Measurements from ENCODE around the gene STOML2. TPM values are rescaled to one million over a fixed set of nuclear protein-coding genes. Genes with fewer than 3 reads are reported as not detected.

Gene STOML2
- total RNA-seq, 1 donor: 193 TPM

DNA sequence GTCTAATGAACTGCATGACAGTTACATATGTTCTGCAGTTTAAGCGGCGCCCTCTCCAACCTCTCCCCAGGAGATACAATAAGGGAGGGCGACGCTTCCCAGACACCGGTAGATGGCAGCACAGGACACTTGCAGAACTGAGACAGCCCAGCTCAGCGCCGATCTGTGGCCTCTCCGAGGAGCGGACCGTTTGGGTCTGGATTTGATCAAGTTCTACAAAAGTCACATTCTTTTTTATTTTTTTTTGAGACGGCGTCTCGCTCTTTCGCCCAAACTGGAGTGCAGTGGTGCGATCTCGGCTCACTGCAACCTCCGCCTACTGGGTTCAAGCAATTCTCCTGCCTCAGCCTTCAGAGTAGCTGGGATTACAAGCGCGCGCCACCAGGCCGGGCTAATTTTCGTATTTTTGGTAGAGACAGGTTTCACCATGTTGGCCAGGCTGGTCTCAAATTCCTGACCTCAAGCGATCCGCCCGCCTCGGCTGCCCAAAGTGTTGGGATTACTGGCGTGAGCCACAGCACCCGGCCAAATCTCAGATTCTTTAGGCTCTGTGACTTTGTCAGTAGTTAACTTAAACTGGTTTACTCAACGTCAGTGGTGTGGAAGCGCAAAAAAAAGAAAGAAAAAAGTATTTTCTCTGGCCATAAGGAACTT is 14.1 kb upstream of the STOML2 start:
- peak; percentile 93 for DNase-seq (ENCODE audit: low read depth)
- H3K4me3 ChIP-seq (ENCODE audit: low read depth, low read length): peak overlapping the region; percentile 92
- TF ChIP-seq, protein P1, sequence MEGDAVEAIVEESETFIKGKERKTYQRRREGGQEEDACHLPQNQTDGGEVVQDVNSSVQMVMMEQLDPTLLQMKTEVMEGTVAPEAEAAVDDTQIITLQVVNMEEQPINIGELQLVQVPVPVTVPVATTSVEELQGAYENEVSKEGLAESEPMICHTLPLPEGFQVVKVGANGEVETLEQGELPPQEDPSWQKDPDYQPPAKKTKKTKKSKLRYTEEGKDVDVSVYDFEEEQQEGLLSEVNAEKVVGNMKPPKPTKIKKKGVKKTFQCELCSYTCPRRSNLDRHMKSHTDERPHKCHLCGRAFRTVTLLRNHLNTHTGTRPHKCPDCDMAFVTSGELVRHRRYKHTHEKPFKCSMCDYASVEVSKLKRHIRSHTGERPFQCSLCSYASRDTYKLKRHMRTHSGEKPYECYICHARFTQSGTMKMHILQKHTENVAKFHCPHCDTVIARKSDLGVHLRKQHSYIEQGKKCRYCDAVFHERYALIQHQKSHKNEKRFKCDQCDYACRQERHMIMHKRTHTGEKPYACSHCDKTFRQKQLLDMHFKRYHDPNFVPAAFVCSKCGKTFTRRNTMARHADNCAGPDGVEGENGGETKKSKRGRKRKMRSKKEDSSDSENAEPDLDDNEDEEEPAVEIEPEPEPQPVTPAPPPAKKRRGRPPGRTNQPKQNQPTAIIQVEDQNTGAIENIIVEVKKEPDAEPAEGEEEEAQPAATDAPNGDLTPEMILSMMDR (IDR thresholded peaks at IDR 0.05; ENCODE audit: insufficient read depth, low read depth, low read length): peak; percentile 97

DNA sequence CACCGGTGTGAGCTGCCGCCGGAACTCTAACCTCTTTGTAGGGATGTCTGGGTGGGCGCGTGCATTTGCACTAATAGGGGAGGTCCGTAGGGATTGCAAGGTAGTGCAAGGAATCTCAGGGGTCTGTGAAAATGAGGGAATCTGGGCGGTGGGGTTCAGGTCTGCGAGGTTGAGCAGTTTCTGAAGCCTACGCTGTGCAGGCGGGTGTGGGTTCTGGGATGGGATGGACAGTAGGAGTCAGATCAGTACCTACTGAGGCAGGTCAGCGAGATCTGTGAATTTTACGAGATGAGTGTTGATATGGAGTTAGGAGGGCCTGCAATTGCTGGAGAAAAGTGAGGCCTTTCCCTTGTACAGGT is 13.6 kb upstream of the STOML2 start:
- TF ChIP-seq, protein P1 (IDR thresholded peaks at IDR 0.05; ENCODE audit: insufficient read depth, low read depth, low read length): no peak
- H3K4me3 ChIP-seq (ENCODE audit: low read depth, low read length): peak overlapping the region; percentile 92
- DNase-seq (ENCODE audit: low read depth): no peak

DNA sequence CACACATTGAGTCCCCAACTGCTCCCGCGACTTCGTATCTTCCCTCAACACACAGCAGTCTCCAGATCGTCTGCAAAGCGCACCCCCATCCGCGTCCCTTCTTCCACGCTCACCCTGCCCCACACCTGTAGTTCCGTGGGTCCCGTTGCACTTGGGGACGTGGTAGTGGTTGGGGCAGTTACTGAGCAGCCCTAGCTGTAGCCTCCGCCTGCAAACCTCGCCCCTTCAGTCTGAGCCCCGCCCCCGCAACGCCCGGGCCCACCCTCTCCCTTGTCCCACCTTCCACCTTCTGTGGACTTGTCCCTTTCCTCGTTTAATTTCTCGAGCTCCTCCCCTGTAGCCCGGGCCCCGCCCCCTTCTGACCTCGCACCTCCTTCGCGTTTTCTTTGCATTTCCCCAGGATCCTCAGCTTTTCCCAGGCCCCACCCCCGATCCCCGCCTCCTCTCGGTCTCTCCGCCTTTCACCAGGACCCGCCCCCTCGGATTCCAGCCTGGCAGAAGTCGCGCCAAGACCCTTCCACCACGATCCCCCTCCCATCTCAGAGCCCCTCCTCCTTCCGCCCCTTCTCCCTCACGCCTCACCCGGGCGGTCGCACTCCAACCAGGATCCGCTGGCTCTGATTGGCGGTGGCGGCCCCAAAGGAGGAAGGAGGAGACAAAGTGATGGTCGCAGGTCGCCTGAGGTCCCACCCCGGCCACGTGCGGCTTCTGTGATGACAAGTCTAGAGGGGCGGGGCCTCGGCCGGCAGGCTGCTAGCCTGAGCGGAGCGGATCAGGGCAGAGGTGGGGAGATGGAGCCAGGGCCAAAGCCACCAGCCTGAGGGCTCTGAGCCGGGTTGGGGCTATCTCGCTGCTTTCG is 13.0 kb upstream of the STOML2 start, which contains the start of gene ATOSB:
ATOSB (minus strand) TSS at position 183 of the 859 bp plus-strand sequence. CDS start 7,588 bp downstream, outside the sequence.
- TF ChIP-seq, protein P1 (IDR thresholded peaks at IDR 0.05; ENCODE audit: insufficient read depth, low read depth, low read length): no peak
- DNase-seq (ENCODE audit: low read depth): peak; percentile 98
- H3K4me3 ChIP-seq (ENCODE audit: low read depth, low read length): peak within 1 kb of the TSS; percentile 92

DNA sequence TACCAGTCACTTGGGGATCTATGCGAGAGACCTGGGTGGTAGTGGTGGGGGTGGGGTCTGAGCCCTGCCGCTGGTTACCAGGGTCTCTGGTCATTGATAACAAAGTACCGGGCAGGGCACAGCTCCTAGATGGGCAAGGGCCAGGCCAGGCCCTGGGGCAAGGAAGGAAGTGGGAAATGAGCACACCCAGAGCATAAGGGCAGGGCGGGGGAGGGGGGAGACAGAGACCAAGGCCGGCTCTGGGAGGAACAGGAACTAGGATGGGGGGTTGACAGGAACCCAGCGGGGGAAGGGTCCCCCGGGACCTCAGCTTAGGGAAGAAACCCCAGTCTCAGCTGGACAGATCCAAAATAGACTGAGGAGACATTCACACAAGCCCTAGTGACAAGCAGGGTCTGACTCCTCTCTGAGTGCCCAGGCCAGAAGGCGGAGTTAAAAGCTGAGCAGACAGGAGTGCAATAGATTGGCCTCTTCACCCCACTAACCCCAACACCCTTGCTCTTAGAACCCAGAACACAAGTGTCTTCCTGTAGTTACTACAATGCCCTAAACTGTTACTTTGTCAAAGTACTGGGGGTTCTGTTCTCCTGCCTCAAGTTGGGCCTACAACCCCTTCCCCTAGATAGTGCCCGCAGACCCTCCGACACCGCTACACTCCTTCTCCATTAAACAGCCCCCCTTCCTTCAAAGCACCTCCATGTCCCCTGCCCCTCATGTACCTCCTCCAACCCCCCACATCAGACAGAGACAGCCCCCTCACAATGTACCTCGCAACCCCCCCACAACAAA is 12.1 kb upstream of the STOML2 start:
- peak; percentile 39 for DNase-seq (ENCODE audit: low read depth)
- TF ChIP-seq, protein P1 (IDR thresholded peaks at IDR 0.05; ENCODE audit: insufficient read depth, low read depth, low read length): no peak
- peak overlapping the region; percentile 92 for H3K4me3 ChIP-seq (ENCODE audit: low read depth, low read length)

DNA sequence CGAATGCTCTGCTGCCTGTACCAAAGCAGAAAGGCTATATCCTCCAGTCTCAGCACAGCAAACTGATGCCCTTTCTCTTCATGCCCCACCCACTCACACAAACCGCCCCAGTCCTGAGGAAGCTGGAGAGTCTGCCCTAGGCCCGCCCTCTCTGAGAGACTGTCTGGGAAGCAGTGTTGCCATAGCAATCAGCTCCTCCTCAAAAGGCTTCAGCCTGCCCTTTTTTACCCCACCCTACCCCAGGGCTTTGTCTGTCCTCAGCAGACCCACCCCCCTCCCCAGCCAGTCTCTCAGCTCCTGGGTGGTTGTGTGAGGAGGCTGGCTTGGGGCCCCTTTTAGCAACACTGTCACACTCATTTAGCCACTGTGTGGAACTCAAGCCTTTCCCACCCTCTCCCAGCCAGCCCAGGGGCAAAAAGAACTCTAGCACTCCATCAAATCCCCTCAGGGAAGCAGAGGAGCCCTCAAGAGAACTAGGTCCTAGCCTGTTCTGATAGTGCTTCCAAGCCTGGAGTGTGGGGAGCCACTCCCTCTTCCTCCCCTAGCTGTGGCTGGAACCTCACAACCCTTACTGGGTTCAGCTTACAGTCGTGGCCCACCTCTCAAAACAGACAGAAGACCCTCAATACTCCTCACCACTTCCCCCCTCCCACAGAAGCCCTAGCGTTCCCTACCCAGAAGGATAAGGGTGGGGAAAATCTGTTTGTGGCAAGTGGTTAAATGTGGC is 11.3 kb upstream of the STOML2 start:
- H3K4me3 ChIP-seq (ENCODE audit: low read depth, low read length): peak overlapping the region; percentile 92
- TF ChIP-seq, protein P1 (IDR thresholded peaks at IDR 0.05; ENCODE audit: insufficient read depth, low read depth, low read length): no peak
- peak; percentile 96 for DNase-seq (ENCODE audit: low read depth)

Data from fibroblast of villous mesenchyme (primary cell).